GM23338 (cell line): ENCODE results near the gene SLC25A18. TPM values are rescaled to one million over a fixed set of nuclear protein-coding genes. Genes with fewer than 3 reads are reported as not detected.

Experiments
- ATAC-seq: fragments of 200-7000 bp; cut with Tn5 transposase; 3 replicates; pipeline ENCODE4 v1.9.1; 2020
- DNase-seq: peaks from one replicate; pipeline ENCODE4 v3.0.0-alpha.2; 2015; ENCODE audit warnings: low spot score
- H2AFZ ChIP-seq: fragments of 200-600 bp; sonication (generic); 2 replicates; pipeline ENCODE4 v1.8.0; 2016; ENCODE audit warnings: antibody characterized with exemption, mild to moderate bottlenecking, moderate library complexity
- H3F3A ChIP-seq: fragments of 200-600 bp; sonication (generic); replicated peaks from 2 replicates; pipeline ENCODE4 v1.8.0; 2017; ENCODE audit warnings: antibody characterized with exemption, mixed run types, low read depth
- H3K27ac ChIP-seq: fragments of 200-600 bp; sonication (generic); 2 replicates; pipeline ENCODE4 v1.6.1; 2016; ENCODE audit warnings: low read depth
- H3K27me3 ChIP-seq: fragments of 200-600 bp; sonication (generic); 2 replicates; pipeline ENCODE4 v1.8.0; 2016; ENCODE audit warnings: mild to moderate bottlenecking, mixed run types, moderate library complexity; ENCODE audit not compliant: insufficient read depth
- H3K36me3 ChIP-seq: fragments of 200-600 bp; sonication (generic); 2 replicates; pipeline ENCODE4 v1.8.0; 2016; ENCODE audit warnings: mild to moderate bottlenecking; ENCODE audit not compliant: insufficient read depth
- H3K4me1 ChIP-seq: fragments of 200-600 bp; sonication (generic); 2 replicates; pipeline ENCODE4 v1.8.0; 2016; ENCODE audit warnings: mild to moderate bottlenecking, moderate library complexity; ENCODE audit not compliant: insufficient read depth
- H3K4me2 ChIP-seq: fragments of 200-600 bp; sonication (generic); 2 replicates; pipeline ENCODE4 v1.7.1; 2017; ENCODE audit warnings: mixed run types
- H3K4me3 ChIP-seq: fragments of 200-600 bp; sonication (generic); 2 replicates; pipeline ENCODE4 v1.6.1; 2016; ENCODE audit warnings: mixed run types
- H3K79me2 ChIP-seq: fragments of 200-600 bp; sonication (generic); replicated peaks from 2 replicates; pipeline ENCODE4 v1.8.0; 2017; ENCODE audit warnings: mild to moderate bottlenecking; ENCODE audit not compliant: insufficient read depth
- H3K9me2 ChIP-seq: fragments of 200-600 bp; sonication (generic); 2 replicates; pipeline ENCODE4 v1.8.0; 2017; ENCODE audit not compliant: insufficient read depth
- H4K20me1 ChIP-seq: fragments of 200-600 bp; sonication (generic); replicated peaks from 2 replicates; pipeline ENCODE4 v1.8.0; 2017; ENCODE audit warnings: mild to moderate bottlenecking; ENCODE audit not compliant: insufficient read depth
- H3K27ac Mint-ChIP-seq: 2 replicates; pipeline ENCODE4 v1.8.0; 2020; ENCODE audit warnings: inconsistent platforms, mild to moderate bottlenecking, moderate library complexity, mixed read lengths
- H3K27me3 Mint-ChIP-seq: 3 replicates; pipeline ENCODE4 v1.8.0; 2022; ENCODE audit warnings: low read depth, mild to moderate bottlenecking, moderate library complexity, mixed read lengths, inconsistent platforms; ENCODE audit not compliant: insufficient read depth, poor library complexity
- H3K36me3 Mint-ChIP-seq: 3 replicates; pipeline ENCODE4 v1.8.0; 2021; ENCODE audit warnings: low read depth, mild to moderate bottlenecking, inconsistent platforms, moderate library complexity, mixed read lengths
- H3K4me1 Mint-ChIP-seq: 3 replicates; pipeline ENCODE4 v1.8.0; 2020; ENCODE audit warnings: mild to moderate bottlenecking, inconsistent platforms, mixed read lengths
- H3K4me3 Mint-ChIP-seq: 3 replicates; pipeline ENCODE4 v1.8.0; 2021; ENCODE audit warnings: moderate library complexity, mild to moderate bottlenecking, inconsistent platforms, mixed read lengths
- H3K9me3 Mint-ChIP-seq: 3 replicates; pipeline ENCODE4 v1.8.0; 2020; ENCODE audit warnings: moderate library complexity, mild to moderate bottlenecking, inconsistent platforms, mixed read lengths
- CREB1 ChIP-seq: fragments of 250-450 bp; sonication (Bioruptor Pico); IDR thresholded peaks from 2 replicates; pipeline ENCODE4 v1.5.0; 2020; ENCODE audit warnings: low read depth, mild to moderate bottlenecking, moderate library complexity
- EZH2 ChIP-seq: fragments of 200-600 bp; sonication (generic); IDR thresholded peaks from one replicate; pipeline ENCODE4 v1.8.0; 2017; ENCODE audit warnings: antibody characterized with exemption, mild to moderate bottlenecking, low read depth; ENCODE audit not compliant: unreplicated experiment
- EZH2phosphoT487 ChIP-seq: fragments of 200-600 bp; sonication (generic); IDR thresholded peaks from one replicate; pipeline ENCODE4 v1.8.1; 2018; ENCODE audit warnings: antibody characterized with exemption; ENCODE audit not compliant: unreplicated experiment
- JUNB ChIP-seq: IDR thresholded peaks from one replicate; pipeline ENCODE4 v1.6.1; 2016; ENCODE audit warnings: antibody characterized with exemption; ENCODE audit not compliant: unreplicated experiment
- NANOG ChIP-seq: IDR thresholded peaks from 2 replicates; pipeline ENCODE4 v1.6.1; 2016; ENCODE audit warnings: antibody characterized with exemption, borderline replicate concordance
- POLR2AphosphoS5 ChIP-seq: IDR thresholded peaks from 2 replicates; pipeline ENCODE4 v1.6.1; 2016; ENCODE audit warnings: antibody characterized with exemption, low read depth
- ZNF114 ChIP-seq: fragments of 250-450 bp; sonication (Bioruptor Pico); IDR thresholded peaks from 2 replicates; pipeline ENCODE4 v1.5.0; 2020; ENCODE audit warnings: mild to moderate bottlenecking, moderate library complexity
- ZNF331 ChIP-seq: fragments of 250-450 bp; sonication (Bioruptor Pico); IDR thresholded peaks from 2 replicates; pipeline ENCODE4 v1.5.0; 2020; ENCODE audit warnings: low read depth, mild to moderate bottlenecking, moderate library complexity
- polyA plus RNA-seq: library from polyadenylated mRNA; unstranded; fragments of >200 nt; fragmentation: Nextera tagmentation; extraction: Ambion mirVana; gene quantifications from 2 replicates; pipeline ENCODE4 v1.2.1, GENCODE V29; 2016
- total RNA-seq: library from RNA; depleted of rRNA; stranded (reverse); fragments of >200 nt; shearing (Covaris generic); gene quantifications from 2 replicates; pipeline ENCODE4 v1.2.3, GENCODE V29; 2014
- TF ChIP-seq, protein P1 (sequence below): fragments of 250-450 bp; sonication (Bioruptor Pico); IDR thresholded peaks from 2 replicates; pipeline ENCODE4 v1.5.0; 2020; ENCODE audit warnings: mild to moderate bottlenecking, moderate library complexity
- TF ChIP-seq, protein P2 (sequence below): IDR thresholded peaks from 2 replicates; pipeline ENCODE4 v1.6.1; 2016; ENCODE audit warnings: antibody characterized with exemption
- TF ChIP-seq, protein P3 (sequence below), 2 experiments: fragments of 200-600 bp in 1 of 2; sonication (generic) in 1 of 2; conservative IDR thresholded peaks; 2 replicates each; pipeline versions ENCODE4 v1.5.1 to v1.6.1; 2016 to 2017; ENCODE audit warnings: antibody characterized with exemption in 2 of 2, low read depth in 2 of 2, mild to moderate bottlenecking in 2 of 2, moderate library complexity in 1 of 2

The SLC25A18 gene
- total and polyA plus RNA-seq, 2 experiments from 2014 or later = 1.2 to 1.9 TPM

DNA sequence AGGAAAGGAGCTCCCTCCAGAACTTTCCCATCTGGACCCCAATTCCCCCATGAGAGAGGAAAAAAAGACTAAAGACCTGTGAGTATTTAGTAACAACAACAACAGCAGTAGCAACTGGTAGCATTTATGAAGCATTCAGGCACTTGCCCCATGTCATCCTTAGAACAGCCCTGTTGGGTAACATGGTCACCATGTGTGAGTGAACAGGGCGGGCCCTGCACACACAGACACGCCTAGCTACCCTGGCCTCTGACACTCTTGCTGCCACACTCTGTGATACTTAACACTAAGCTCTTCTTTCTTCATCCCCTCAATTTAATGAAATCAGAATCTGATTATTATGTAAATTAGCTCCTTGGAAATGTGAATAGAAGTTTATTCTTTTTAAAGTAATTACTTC lies 26.1 kb upstream of the SLC25A18 start:
- peaks cover 49% of the 10 kb centered on the region for H3K36me3 ChIP-seq

More for the DNA sequence above, 26.1 kb upstream of the SLC25A18 start:
- Histone ChIP-seq H4K20me1 (peaks cover 25% of the 10 kb centered on the region), H3K4me2 (0 out of 2 replicates have a peak overlapping the region, but pooled peaks have one; percentile 28), H3K27ac (peak overlapping the region; percentile 71; the same call in 1 of the 2 replicates), H3F3A (peaks cover 30% of the 10 kb centered on the region), H3K9me2 (no peaks in the 10 kb centered on the region), H3K27me3 (no peaks in the 10 kb centered on the region), H3K4me1 (peaks cover 12% of the 10 kb centered on the region), H3K4me3 (no peak overlapping the region), H2AFZ (no peak overlapping the region), H3K79me2 (peaks cover 8% of the 10 kb centered on the region; the same call in 1 of the 2 replicates)
- no peak; the same call in 2 of the 3 replicates for ATAC-seq
- peaks cover 71% of the 10 kb centered on the region for H3K36me3 Mint-ChIP-seq
- no peak for TF ChIP-seq EZH2
- TF ChIP-seq POLR2AphosphoS5 = no peak
- TF ChIP-seq, protein P1, sequence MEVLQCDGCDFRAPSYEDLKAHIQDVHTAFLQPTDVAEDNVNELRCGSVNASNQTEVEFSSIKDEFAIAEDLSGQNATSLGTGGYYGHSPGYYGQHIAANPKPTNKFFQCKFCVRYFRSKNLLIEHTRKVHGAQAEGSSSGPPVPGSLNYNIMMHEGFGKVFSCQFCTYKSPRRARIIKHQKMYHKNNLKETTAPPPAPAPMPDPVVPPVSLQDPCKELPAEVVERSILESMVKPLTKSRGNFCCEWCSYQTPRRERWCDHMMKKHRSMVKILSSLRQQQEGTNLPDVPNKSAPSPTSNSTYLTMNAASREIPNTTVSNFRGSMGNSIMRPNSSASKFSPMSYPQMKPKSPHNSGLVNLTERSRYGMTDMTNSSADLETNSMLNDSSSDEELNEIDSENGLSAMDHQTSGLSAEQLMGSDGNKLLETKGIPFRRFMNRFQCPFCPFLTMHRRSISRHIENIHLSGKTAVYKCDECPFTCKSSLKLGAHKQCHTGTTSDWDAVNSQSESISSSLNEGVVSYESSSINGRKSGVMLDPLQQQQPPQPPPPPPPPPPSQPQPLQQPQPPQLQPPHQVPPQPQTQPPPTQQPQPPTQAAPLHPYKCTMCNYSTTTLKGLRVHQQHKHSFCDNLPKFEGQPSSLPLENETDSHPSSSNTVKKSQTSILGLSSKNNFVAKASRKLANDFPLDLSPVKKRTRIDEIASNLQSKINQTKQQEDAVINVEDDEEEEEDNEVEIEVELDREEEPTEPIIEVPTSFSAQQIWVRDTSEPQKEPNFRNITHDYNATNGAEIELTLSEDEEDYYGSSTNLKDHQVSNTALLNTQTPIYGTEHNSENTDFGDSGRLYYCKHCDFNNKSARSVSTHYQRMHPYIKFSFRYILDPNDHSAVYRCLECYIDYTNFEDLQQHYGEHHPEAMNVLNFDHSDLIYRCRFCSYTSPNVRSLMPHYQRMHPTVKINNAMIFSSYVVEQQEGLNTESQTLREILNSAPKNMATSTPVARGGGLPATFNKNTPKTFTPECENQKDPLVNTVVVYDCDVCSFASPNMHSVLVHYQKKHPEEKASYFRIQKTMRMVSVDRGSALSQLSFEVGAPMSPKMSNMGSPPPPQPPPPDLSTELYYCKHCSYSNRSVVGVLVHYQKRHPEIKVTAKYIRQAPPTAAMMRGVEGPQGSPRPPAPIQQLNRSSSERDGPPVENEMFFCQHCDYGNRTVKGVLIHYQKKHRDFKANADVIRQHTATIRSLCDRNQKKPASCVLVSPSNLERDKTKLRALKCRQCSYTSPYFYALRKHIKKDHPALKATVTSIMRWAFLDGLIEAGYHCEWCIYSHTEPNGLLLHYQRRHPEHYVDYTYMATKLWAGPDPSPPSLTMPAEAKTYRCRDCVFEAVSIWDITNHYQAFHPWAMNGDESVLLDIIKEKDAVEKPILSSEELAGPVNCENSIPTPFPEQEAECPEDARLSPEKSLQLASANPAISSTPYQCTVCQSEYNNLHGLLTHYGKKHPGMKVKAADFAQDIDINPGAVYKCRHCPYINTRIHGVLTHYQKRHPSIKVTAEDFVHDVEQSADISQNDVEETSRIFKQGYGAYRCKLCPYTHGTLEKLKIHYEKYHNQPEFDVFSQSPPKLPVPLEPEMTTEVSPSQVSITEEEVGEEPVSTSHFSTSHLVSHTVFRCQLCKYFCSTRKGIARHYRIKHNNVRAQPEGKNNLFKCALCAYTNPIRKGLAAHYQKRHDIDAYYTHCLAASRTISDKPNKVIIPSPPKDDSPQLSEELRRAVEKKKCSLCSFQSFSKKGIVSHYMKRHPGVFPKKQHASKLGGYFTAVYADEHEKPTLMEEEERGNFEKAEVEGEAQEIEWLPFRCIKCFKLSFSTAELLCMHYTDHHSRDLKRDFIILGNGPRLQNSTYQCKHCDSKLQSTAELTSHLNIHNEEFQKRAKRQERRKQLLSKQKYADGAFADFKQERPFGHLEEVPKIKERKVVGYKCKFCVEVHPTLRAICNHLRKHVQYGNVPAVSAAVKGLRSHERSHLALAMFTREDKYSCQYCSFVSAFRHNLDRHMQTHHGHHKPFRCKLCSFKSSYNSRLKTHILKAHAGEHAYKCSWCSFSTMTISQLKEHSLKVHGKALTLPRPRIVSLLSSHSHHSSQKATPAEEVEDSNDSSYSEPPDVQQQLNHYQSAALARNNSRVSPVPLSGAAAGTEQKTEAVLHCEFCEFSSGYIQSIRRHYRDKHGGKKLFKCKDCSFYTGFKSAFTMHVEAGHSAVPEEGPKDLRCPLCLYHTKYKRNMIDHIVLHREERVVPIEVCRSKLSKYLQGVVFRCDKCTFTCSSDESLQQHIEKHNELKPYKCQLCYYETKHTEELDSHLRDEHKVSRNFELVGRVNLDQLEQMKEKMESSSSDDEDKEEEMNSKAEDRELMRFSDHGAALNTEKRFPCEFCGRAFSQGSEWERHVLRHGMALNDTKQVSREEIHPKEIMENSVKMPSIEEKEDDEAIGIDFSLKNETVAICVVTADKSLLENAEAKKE = no peak
- TF ChIP-seq, protein P2, sequence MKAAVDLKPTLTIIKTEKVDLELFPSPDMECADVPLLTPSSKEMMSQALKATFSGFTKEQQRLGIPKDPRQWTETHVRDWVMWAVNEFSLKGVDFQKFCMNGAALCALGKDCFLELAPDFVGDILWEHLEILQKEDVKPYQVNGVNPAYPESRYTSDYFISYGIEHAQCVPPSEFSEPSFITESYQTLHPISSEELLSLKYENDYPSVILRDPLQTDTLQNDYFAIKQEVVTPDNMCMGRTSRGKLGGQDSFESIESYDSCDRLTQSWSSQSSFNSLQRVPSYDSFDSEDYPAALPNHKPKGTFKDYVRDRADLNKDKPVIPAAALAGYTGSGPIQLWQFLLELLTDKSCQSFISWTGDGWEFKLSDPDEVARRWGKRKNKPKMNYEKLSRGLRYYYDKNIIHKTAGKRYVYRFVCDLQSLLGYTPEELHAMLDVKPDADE = no peak
- TF ChIP-seq ZNF331 (CRISPR knock-in tag) = no peak
- no peak for TF ChIP-seq NANOG
- TF ChIP-seq ZNF114 (CRISPR knock-in tag) = no peak
- TF ChIP-seq CREB1 (CRISPR knock-in tag) = no peak
- TF ChIP-seq, protein P3, sequence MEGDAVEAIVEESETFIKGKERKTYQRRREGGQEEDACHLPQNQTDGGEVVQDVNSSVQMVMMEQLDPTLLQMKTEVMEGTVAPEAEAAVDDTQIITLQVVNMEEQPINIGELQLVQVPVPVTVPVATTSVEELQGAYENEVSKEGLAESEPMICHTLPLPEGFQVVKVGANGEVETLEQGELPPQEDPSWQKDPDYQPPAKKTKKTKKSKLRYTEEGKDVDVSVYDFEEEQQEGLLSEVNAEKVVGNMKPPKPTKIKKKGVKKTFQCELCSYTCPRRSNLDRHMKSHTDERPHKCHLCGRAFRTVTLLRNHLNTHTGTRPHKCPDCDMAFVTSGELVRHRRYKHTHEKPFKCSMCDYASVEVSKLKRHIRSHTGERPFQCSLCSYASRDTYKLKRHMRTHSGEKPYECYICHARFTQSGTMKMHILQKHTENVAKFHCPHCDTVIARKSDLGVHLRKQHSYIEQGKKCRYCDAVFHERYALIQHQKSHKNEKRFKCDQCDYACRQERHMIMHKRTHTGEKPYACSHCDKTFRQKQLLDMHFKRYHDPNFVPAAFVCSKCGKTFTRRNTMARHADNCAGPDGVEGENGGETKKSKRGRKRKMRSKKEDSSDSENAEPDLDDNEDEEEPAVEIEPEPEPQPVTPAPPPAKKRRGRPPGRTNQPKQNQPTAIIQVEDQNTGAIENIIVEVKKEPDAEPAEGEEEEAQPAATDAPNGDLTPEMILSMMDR (conservative IDR thresholded peaks at IDR 0.05; ENCODE audit: low read depth in 2 of 2) = no peak
- TF ChIP-seq EZH2phosphoT487 = no peak
- TF ChIP-seq JUNB = no peak
- H3K27me3 Mint-ChIP-seq = peaks cover 10% of the 10 kb centered on the region
- peaks cover 14% of the 10 kb centered on the region for H3K4me1 Mint-ChIP-seq
- H3K27ac Mint-ChIP-seq = peak overlapping the region; percentile 81
- H3K4me3 Mint-ChIP-seq = no peak overlapping the region; the same call in 2 of the 3 replicates
- DNase-seq = no peak
- no peaks in the 10 kb centered on the region for H3K9me3 Mint-ChIP-seq
